NCI-H2029 (cell line): ENCODE results near the gene FAM53B.
A peak's percentile ranks its signal among the peaks of the same experiment; 100 is the strongest.

Experiments used
- DNase-seq: peaks from one replicate; lab custom pipeline; 2025; lab: John Stamatoyannopoulos, UW

The FAM53B gene

GRCh38 chr10:124742413-124743190, 1.6 kb downstream of the FAM53B start:
- DNase-seq, result peak; percentile 13

DNA sequence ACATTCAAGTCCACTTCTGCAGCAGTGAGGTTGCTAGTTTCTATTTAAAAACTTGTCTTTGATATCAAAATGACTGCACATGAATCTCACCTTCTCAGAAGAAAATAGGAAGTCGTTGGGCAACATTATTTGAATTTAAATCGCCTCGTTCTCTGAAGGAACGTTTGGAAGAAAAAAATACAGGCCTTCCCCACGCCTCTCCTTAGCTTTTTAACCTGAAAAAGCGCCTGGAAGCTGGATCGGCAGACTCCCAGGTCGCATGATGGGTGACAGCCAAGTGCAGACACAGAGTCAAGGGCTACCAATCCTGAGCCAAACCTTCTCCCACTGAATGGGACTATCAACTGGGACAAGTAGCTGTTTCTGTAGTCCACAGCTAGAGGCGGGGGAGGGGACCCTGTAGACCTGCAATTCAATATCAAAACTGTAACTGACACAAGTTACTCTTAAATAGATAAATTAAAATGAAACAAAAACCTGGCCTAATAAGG, 2.2 kb downstream of the FAM53B start:
- DNase-seq, result peak; percentile 31

DNA sequence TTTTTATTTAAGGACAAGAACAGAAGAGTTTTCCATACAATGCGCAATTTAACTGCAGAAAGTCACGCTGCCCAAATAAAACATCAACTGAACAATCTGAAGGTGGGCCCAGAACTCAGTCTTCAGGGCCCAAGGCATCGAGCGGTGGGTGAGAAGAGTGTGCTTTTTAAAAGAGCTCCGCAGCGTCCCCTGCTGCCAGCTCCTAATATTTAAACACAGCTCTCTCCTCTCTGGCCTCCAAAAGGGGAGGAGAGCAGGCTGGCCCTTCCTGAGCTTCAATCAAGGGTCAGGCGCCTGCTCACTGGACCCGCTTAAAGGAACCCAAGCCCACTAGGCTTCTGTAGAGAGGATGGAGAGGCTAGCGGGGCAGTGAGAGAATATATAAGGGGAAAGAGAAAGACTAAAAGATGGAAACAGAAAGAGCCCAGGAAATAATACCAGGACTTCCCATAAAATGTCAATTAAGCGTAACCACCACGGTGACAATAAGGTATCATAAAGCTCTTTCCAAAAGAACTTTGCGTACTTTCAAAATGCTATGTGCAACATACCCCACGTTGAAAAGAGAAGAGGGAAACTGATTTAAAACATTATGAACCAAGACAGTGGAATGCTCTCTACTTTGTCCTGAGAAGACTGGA, 2.8 kb downstream of the FAM53B start:
- peak; percentile 49 for DNase-seq

GRCh38 chr10:124740369-124741280, 3.6 kb downstream of the FAM53B start:
- no peak for DNase-seq

GRCh38 chr10:124739986-124740368, 4.2 kb downstream of the FAM53B start:
- DNase-seq, result no peak

- no peak for DNase-seq
Measured at GRCh38 chr10:124739119-124739921, 4.9 kb downstream of the FAM53B start.

DNA sequence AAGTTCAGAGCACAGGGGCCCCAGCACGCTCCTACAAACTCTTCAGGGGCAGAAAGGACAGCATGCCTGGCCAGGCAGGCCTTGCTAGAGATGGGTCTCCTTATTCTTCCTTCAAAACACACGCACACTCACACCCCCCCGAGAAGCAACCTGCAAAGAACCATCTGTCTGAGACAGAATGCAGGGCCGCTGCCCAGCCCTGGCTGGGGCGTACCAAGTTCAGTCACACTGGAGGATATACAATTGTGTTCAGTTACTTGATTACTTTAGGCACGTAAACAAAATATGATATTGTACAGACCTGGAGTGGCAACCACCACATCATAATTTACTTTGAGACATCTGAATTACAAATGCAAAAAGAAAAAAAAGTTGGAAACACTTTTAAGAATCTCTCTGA, 5.7 kb downstream of the FAM53B start:
- no peak for DNase-seq

GRCh38 chr10:124737708-124738107, 6.5 kb downstream of the FAM53B start:
- DNase-seq, result no peak

DNA sequence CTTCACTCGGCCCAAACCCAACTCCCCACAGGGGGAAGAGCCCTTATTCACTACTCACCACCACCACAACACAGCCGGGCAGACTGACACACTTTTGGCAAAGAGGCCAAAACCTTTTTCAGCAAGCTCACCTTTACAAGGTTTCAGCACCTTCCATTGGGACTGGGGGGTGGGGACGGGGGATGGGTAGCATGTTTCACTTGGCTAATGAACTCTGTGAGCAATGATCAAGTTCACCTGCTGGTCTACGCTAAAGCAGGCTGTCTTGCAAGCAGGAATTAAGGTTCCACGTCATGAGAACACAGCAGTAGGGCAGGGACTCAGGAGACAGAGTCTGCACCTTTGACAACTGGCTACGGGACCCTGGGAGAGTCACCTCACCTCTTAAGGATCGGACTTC, 7.0 kb downstream of the FAM53B start:
- no peak for DNase-seq

DNA sequence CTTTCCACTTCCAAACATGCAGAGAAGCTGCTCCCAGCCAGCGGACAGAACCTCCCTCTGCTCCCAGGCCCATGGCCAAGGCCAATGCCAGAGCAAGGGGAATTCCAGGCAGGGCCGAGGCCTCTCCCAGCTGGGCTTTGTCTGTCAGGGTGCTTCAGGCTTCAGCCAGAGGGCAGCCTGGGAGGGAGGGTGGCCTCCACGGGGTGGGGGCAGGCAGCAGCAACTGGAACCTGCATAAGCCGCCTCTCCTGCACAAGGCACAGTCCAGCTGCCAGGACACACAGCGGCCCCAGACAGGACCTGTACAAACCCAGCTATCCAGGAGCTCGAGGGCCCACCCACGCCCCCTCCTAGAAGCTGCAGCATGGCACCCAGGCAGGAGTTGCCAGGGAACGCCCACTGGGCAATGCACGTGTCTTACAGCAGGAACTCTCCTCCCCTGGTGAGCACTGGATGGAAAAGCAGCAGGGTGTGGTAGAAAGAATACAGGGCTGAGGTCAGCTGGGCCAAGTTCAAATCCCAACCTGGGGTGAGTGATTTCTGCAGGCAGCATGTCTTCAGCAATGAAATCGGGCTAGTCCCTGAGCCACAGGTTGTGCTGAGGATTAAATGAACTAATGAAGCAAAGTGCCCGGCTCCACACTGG, 7.6 kb downstream of the FAM53B start:
- DNase-seq, result no peak

DNA sequence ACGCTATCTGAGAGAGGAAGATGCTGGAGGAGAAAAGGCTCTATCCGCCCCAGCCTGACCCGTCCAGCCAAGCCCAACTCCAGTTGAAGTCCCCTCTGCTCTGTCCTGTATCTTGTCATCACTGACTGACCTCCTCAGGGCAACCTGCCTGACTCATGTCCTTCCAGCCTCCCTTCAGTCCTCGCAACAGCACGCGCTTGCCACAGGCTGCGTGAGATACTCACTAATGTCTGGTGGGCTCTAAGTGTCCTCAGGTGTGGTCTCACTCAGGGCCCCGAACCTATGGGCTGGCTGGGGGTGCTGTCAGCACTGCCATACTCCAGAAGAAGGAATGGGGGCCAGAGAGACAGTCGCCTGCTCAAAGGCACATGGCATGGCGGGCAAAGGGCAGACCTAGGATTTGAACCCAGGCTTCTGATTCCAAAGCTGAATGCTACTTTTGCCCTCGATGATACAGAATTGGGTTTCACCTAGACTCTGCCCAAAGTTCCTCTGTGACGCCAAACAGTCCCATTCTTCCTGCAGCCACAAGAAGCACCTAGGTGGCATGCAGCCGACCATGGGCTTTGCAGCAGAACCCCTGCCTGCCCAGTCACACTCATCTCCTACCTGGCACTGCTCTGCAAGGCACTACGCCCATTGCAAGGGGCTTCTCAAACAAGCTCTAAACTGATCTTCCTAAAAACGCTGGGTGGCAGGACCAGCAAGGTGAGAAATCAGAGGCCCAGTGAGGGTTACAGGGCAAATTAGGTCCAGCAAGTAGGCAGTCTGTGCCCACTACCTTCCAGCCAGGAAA, 8.5 kb downstream of the FAM53B start:
- DNase-seq, result no peak

GRCh38 chr10:124734311-124735166, 9.6 kb downstream of the FAM53B start:
- no peak for DNase-seq

DNA sequence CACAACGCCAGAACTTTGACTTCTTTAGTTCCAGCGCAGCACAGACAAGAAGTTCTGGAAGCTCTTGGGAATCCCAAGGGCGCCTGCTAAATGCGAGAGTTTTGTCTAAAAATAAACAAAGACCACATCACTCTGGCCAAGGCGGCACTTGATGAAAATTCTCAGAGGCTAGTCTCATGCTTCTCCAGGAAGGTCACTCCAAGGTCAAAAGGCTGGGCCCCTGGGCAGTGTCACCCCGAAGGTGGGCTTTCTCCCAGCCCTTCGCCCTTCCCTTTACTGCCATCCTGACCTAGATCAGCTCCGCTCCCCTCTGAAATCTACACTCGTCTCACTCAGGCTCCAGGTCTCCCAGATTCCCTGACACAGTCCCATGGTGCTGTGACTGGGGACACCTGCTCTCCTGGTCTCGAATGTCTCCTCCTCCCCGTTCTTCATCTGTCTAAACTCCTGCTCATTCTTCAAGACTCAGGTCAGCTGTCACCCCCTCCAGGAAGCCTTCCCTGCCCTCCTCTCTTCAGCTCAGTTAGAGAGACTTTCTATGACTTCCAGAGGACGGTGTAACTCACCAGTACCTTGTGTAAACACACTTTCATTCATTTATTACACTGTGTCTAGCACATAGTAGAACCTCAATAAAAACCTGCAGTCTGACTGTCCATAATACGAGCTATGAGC, 10.5 kb downstream of the FAM53B start:
- no peak for DNase-seq

DNA sequence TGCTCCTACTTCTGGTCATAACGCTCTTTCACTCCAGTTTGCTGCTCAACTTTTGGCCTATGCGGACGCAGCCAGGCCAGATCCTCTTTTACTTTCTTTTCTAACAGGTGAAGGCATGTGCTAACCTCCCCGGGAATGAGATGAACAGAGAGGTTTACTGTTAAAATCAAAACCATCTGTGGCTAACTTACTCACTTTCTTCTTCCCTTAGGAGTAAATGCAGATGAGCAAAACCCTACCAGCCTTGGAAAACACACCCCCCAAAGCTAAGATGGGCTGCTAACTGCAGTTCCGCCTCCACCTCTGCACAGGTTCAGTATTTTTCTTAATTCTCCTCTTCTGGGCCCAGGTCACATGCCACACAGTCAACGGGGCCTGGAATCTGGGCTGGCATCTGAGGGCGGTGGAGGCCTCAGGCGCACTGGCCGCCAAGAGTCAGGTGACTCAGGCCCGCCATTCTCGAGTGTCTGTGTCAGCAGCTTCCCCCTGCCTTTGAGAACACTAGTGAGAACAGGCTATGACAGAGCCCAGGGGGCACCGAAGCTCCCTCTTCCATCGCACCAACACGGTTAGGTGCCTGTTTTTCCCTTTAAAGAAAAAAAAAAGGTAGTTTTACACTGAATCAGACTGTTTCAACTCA, 11.1 kb downstream of the FAM53B start:
- no peak for DNase-seq

DNA sequence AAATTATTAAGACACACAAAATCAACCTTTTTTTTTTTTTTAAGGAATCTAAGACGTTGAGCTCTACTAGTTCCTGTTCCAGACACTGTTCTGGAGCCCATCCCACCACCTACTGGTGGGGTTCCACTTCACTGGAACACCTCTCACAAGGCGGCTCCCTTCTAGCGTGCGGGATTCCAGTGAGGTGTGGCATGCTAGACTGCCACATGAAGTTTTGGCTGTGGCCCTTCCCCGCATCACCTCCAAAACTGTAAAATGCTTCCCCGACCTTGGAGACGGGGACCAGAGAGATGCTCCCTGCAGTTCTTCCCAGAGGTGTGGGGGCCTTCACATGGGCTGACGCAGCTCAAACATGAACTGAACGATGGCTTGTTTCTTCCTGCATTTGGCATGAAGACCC, 12.6 kb downstream of the FAM53B start:
- DNase-seq, result no peak

DNA sequence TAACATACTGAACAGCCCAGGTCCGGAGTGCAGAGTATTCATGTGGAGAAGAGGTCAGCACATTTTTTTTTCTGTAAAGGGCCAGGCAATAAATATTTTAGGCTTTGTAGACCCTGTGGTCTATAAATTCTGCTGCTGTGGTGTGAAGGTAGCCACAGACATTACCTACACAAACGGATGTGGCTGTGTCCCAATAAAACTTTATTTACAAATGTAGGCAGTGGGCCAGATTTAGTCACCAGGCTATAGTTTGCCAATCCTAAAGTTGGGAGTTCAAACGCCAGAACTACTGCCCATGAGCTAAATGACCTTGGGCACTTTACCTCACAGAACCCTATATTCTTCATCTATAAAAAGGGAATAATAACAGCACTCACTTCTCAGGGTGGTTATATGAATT, 13.4 kb downstream of the FAM53B start:
- DNase-seq, result no peak

- no peak for DNase-seq
Measured at GRCh38 chr10:124728830-124729661, 15.1 kb downstream of the FAM53B start.
